ENCODE data around the gene NCBP3.
A peak's percentile ranks its signal among the peaks of the same experiment; 100 is the strongest.

NCBP3 gene

GRCh38 chr17:3845621-3846436 lies at the start of gene NCBP3:
TSS of gene NCBP3 (minus strand) at chr17:3846246. CDS start at chr17:3846223, 23 bp downstream.
- Histone ChIP-seq H3K4me3 (peak within 1 kb of the TSS; percentile 80 to 99 (median 94)), H3K27ac (peak within 1 kb of the TSS; percentile 80 to 100 (median 97))

- Histone ChIP-seq H3K27ac (peak overlapping the region in 12 of 21 experiments; percentile 1 to 90 (median 64)), H3K4me3 (no peak overlapping the region)
Measured at GRCh38 chr17:3895354-3895753, 49.3 kb upstream of the NCBP3 start.

GRCh38 chr17:3894911-3895343 lies 48.9 kb upstream of the NCBP3 start:
- Histone ChIP-seq H3K27ac (peak overlapping the region in 14 of 21 experiments; percentile 1 to 90 (median 66)), H3K4me3 (no peak overlapping the region)

- H3K4me3 ChIP-seq, result no peak overlapping the region
Measured at GRCh38 chr17:3894188-3894587, 48.1 kb upstream of the NCBP3 start.

GRCh38 chr17:3893720-3894116 lies 47.7 kb upstream of the NCBP3 start:
- peak overlapping the region in 5 of 7 experiments; percentile 62 to 80 (median 69) for H3K4me3 ChIP-seq

More at GRCh38 chr17:3894188-3894587, 48.1 kb upstream of the NCBP3 start:
- H3K27ac ChIP-seq, result peak overlapping the region in 15 of 21 experiments; percentile 33 to 90 (median 76)

GRCh38 chr17:3893003-3893719 lies 47.1 kb upstream of the NCBP3 start, which contains the start of gene CAMKK1:
TSS of gene CAMKK1 (minus strand) at chr17:3893053. CDS start at chr17:3885687, 7,366 bp downstream.
- Histone ChIP-seq H3K27ac (peak within 1 kb of the TSS; percentile 49 to 90 (median 76)), H3K4me3 (peak within 1 kb of the TSS; percentile 42 to 80 (median 62))

More at GRCh38 chr17:3893720-3894116, 47.7 kb upstream of the NCBP3 start:
- peak overlapping the region in 20 of 21 experiments; percentile 33 to 90 (median 74) for H3K27ac ChIP-seq

- H3K4me3 ChIP-seq, result peak overlapping the region; percentile 42 to 80 (median 62)
- H3K27ac ChIP-seq, result peak overlapping the region in 19 of 21 experiments; percentile 31 to 82 (median 75)
Measured at GRCh38 chr17:3892095-3892998, 46.3 kb upstream of the NCBP3 start.

- Histone ChIP-seq H3K4me3 (peak overlapping the region; percentile 42 to 80 (median 62)), H3K27ac (peak overlapping the region in 10 of 21 experiments; percentile 63 to 83 (median 79))
Measured at GRCh38 chr17:3891626-3892094, 45.6 kb upstream of the NCBP3 start.

- H3K4me3 ChIP-seq, result no peak overlapping the region
- peak overlapping the region in 13 of 21 experiments; percentile 37 to 92 (median 75) for H3K27ac ChIP-seq
Measured at GRCh38 chr17:3890878-3891219, 44.8 kb upstream of the NCBP3 start.

- H3K4me3 ChIP-seq, result no peak overlapping the region
- peak overlapping the region in 18 of 21 experiments; percentile 7 to 92 (median 72) for H3K27ac ChIP-seq
Measured at GRCh38 chr17:3890082-3890877, 44.2 kb upstream of the NCBP3 start.

- Histone ChIP-seq H3K4me3 (no peak overlapping the region), H3K27ac (peak overlapping the region in 19 of 21 experiments; percentile 11 to 92 (median 74))
Measured at GRCh38 chr17:3889325-3890012, 43.4 kb upstream of the NCBP3 start.

GRCh38 chr17:3888343-3889171 lies 42.5 kb upstream of the NCBP3 start:
- Histone ChIP-seq H3K27ac (peak overlapping the region; percentile 11 to 92 (median 73)), H3K4me3 (no peak overlapping the region)

GRCh38 chr17:3887804-3888203 lies 41.8 kb upstream of the NCBP3 start:
- H3K27ac ChIP-seq, result peak overlapping the region in 19 of 21 experiments; percentile 37 to 92 (median 73)
- no peak overlapping the region for H3K4me3 ChIP-seq

GRCh38 chr17:3887394-3887793 lies 41.3 kb upstream of the NCBP3 start:
- peak overlapping the region in 19 of 21 experiments; percentile 37 to 92 (median 73) for H3K27ac ChIP-seq
- no peak overlapping the region for H3K4me3 ChIP-seq

GRCh38 chr17:3886776-3887175 lies 40.7 kb upstream of the NCBP3 start:
- no peak overlapping the region for H3K4me3 ChIP-seq

GRCh38 chr17:3885970-3886369 lies 39.9 kb upstream of the NCBP3 start:
- no peak overlapping the region for H3K4me3 ChIP-seq

More at GRCh38 chr17:3886776-3887175, 40.7 kb upstream of the NCBP3 start:
- peak overlapping the region in 16 of 21 experiments; percentile 37 to 92 (median 74) for H3K27ac ChIP-seq

GRCh38 chr17:3885271-3885670 lies 39.2 kb upstream of the NCBP3 start:
- Histone ChIP-seq H3K27ac (peak overlapping the region in 2 of 21 experiments; percentile 11 to 21), H3K4me3 (no peak overlapping the region)

More at GRCh38 chr17:3885970-3886369, 39.9 kb upstream of the NCBP3 start:
- peak overlapping the region in 1 of 21 experiments; percentile 11 for H3K27ac ChIP-seq
